ENCODE measurements around the gene SLC39A9. TPM values are rescaled to one million over a fixed set of nuclear protein-coding genes. Genes with fewer than 3 reads are reported as not detected.

SLC39A9 gene
- total RNA-seq, 1 experiment from 2014 or later: 39.8 TPM

DNA sequence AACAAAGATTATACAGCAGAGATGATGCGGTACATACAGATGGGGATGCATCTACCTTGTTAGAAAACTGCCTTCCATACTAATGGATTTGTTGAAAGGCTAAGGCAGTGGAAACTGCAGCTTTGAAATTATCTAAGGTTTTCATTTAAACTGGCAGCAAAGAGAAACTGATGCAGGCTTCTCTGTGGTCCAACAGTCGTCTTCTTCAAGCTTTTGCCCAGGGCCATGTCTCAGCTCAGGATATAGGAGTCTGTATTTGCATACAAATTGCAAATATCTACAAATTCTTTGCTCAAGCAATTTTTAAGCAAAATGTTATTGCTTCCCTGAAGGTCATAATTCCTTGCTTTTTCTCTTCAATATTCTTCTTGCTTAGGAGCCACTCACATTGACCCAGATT lies 34.1 kb upstream of the SLC39A9 start:
- H3K27me3 ChIP-seq (ENCODE audit: insufficient read depth, low read length): no peaks in the 10 kb centered on the region
- H3K27ac ChIP-seq (ENCODE audit: insufficient read length, low read depth, low read length): no peak overlapping the region
- H3K79me1 ChIP-seq (ENCODE audit: insufficient read depth, low read depth, low read length, poor library complexity, severe bottlenecking): no peaks in the 10 kb centered on the region
- H3K9ac ChIP-seq (ENCODE audit: extremely low read depth, insufficient read length, low read length): no peak overlapping the region
- no peak overlapping the region for H3K27ac Mint-ChIP-seq
- H3K4me2 ChIP-seq (ENCODE audit: insufficient read depth, insufficient read length, low read length): no peak overlapping the region
- H2BK20ac ChIP-seq (ENCODE audit: low read depth, low read length, poor library complexity, severe bottlenecking): no peak overlapping the region
- H3K14ac ChIP-seq (ENCODE audit: insufficient read depth, low read length): no peak overlapping the region
- H3K23me2 ChIP-seq (ENCODE audit: insufficient read length, low read depth, low read length, poor library complexity, severe bottlenecking): no peaks in the 10 kb centered on the region
- H3K79me2 ChIP-seq (ENCODE audit: insufficient read depth, low read length): no peaks in the 10 kb centered on the region
- H3K9me3 Mint-ChIP-seq: no peaks in the 10 kb centered on the region
- H3K27me3 Mint-ChIP-seq (ENCODE audit: low read depth): no peaks in the 10 kb centered on the region; the same call in 1 of the 2 replicates
- H2BK5ac ChIP-seq (ENCODE audit: insufficient read length, low read length): no peak overlapping the region
- H3K4me3 Mint-ChIP-seq: no peak overlapping the region
- no peak overlapping the region for H2BK12ac ChIP-seq (ENCODE audit: insufficient read length, low read depth, low read length)
- no peaks in the 10 kb centered on the region; a peak in 1 of 7 replicates for H3K36me3 Mint-ChIP-seq (ENCODE audit: insufficient read depth in 1 of 3, low read depth in 3 of 3)
- no peak for DNase-seq
- H3K56ac ChIP-seq (ENCODE audit: insufficient read length, low read depth, low read length): no peak overlapping the region
- no peaks in the 10 kb centered on the region for H4K20me1 ChIP-seq (ENCODE audit: control insufficient read depth, insufficient read depth, insufficient read length)
- no peaks in the 10 kb centered on the region for H3K9me3 ChIP-seq (ENCODE audit: control insufficient read depth, low read depth, low read length)
- H3K18ac ChIP-seq (ENCODE audit: insufficient read length, low read depth, low read length): no peak overlapping the region
- WGBS (ENCODE audit: extremely low coverage, insufficient read length, low lambda C conversion rate): no CpG with 5 or more reads among the region's 2 CpGs
- H4K91ac ChIP-seq (ENCODE audit: insufficient read length, low read depth, low read length): no peak overlapping the region
- H2AK5ac ChIP-seq (ENCODE audit: insufficient read length, low read length): no peak overlapping the region
- H4K8ac ChIP-seq (replicated peaks; ENCODE audit: insufficient read length, low read depth, low read length): no peak overlapping the region
- H3K4me1 ChIP-seq (ENCODE audit: insufficient read depth, low read length): no peaks in the 10 kb centered on the region
- H2BK120ac ChIP-seq (ENCODE audit: low read depth, low read length, poor library complexity, severe bottlenecking): no peak overlapping the region
- H2AFZ ChIP-seq (ENCODE audit: low read length): no peak overlapping the region
- H2BK15ac ChIP-seq (ENCODE audit: low read depth, low read length): no peak overlapping the region
- TF ChIP-seq, protein P1, sequence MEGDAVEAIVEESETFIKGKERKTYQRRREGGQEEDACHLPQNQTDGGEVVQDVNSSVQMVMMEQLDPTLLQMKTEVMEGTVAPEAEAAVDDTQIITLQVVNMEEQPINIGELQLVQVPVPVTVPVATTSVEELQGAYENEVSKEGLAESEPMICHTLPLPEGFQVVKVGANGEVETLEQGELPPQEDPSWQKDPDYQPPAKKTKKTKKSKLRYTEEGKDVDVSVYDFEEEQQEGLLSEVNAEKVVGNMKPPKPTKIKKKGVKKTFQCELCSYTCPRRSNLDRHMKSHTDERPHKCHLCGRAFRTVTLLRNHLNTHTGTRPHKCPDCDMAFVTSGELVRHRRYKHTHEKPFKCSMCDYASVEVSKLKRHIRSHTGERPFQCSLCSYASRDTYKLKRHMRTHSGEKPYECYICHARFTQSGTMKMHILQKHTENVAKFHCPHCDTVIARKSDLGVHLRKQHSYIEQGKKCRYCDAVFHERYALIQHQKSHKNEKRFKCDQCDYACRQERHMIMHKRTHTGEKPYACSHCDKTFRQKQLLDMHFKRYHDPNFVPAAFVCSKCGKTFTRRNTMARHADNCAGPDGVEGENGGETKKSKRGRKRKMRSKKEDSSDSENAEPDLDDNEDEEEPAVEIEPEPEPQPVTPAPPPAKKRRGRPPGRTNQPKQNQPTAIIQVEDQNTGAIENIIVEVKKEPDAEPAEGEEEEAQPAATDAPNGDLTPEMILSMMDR (conservative IDR thresholded peaks at IDR 0.05): no peak
- no peak overlapping the region for H3T11ph ChIP-seq (ENCODE audit: low read length)
- no peak overlapping the region for H3K4ac ChIP-seq (ENCODE audit: low read depth, low read length)
- H4K5ac ChIP-seq (ENCODE audit: insufficient read length, low read depth, low read length): no peak overlapping the region
- H3K4me1 Mint-ChIP-seq: no peaks in the 10 kb centered on the region; a peak in 2 of 4 replicates
- H3K23ac ChIP-seq (ENCODE audit: insufficient read length, low read depth, low read length): no peak overlapping the region
